ENCODE measurements around the gene BCLAF3.

Gene BCLAF3

DNA sequence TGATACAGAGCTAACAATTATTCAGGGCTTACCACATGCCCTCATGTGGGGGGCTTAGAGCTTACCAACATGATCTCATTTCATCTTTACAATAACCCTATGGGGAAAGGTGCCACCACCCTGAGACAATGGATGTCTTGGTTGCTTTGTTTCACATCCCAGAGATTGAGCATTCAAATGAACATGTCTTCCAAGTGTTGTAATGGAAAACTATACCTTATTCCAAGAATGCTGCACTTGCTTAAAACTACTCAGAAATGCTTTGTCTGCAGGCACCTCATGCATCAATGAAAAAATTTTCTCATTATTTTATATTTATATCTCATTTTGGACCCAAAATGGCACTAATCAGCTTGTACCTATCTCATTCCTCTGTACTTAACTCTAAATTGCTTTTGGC lies 34.6 kb downstream of the BCLAF3 start:
- no peak for TF ChIP-seq ZFX (IDR thresholded peaks at IDR 0.05; ENCODE audit: borderline replicate concordance)
- TF ChIP-seq, protein P1, sequence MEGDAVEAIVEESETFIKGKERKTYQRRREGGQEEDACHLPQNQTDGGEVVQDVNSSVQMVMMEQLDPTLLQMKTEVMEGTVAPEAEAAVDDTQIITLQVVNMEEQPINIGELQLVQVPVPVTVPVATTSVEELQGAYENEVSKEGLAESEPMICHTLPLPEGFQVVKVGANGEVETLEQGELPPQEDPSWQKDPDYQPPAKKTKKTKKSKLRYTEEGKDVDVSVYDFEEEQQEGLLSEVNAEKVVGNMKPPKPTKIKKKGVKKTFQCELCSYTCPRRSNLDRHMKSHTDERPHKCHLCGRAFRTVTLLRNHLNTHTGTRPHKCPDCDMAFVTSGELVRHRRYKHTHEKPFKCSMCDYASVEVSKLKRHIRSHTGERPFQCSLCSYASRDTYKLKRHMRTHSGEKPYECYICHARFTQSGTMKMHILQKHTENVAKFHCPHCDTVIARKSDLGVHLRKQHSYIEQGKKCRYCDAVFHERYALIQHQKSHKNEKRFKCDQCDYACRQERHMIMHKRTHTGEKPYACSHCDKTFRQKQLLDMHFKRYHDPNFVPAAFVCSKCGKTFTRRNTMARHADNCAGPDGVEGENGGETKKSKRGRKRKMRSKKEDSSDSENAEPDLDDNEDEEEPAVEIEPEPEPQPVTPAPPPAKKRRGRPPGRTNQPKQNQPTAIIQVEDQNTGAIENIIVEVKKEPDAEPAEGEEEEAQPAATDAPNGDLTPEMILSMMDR (IDR thresholded peaks at IDR 0.05) = no peak
- no peak overlapping the region for H3K27ac ChIP-seq

DNA sequence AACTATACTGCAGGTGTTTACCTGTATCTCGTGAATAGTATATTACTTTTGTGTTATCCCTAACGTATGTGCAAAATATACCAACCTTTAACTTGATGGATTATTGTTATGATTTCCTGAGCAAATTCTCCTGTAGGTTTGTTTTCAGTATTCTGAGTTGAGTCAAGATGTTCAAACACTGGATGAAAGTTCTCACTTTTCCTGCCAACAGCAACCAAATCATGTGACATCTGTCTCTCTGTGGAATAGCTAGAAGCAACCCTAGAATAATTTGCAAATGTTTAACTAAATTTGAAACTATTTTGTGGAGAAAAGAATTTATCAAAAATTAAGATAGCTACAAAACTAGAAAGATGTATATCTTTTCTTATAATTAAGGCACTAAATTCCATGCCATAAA lies 35.6 kb downstream of the BCLAF3 start:
- no peak overlapping the region for H3K27ac ChIP-seq
- TF ChIP-seq, protein P1 (IDR thresholded peaks at IDR 0.05) = no peak
- TF ChIP-seq ZFX (IDR thresholded peaks at IDR 0.05; ENCODE audit: borderline replicate concordance) = no peak

DNA sequence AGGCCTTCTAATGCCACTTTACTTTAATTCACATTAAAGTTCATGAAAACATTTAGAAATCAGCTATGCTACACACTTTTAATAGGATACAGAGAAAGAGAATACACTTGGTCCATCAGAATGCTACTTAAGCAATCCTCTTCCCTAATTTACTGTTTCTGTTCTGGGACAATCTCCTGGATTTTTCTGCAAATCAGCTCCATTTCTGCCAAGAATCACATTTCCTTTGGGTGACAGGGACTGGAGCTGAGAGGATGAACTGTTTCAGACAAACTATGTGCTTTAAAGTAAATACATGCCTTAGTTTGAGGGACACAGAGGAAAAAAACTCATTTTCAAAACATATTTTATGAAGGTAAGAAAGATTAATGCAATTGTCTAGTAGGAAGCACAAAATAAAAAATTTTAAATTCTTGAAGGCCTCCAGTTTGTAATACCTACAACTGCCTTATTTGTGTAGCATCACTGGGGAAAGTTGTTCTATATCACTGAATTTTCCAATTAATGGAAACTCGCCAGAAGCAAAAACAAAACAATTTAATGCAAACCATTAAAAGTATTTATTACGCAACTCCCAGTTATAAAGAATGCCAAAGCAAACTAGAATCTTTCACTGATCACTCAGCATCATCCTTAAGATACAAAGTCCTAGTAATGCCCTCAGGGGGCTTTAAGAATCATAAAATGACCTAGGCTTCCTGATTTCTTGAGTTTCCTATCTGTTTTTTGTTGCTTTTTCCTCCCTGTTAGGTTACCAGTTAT lies 36.3 kb downstream of the BCLAF3 start:
- no peak overlapping the region for H3K27ac ChIP-seq
- no peak for TF ChIP-seq ZFX (IDR thresholded peaks at IDR 0.05; ENCODE audit: borderline replicate concordance)
- TF ChIP-seq, protein P1 (IDR thresholded peaks at IDR 0.05) = no peak

DNA sequence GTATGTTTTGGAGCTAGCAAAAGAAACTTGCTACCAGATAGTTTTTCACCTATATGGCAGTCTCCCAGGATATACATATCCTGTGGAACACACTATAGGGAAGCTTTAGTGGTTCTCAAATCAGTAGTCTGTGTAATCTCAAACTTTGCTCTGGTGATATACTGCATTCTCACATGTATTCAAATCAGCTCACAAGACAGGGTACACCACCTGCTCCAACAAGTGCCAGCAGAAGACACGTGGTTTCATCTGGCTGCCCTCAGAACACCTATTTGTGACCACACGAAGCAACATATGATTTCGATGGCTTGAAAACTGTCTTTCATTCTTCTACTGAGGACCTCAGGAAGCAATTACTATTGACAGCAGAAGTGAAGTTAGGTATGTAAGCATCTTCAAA lies 37.7 kb downstream of the BCLAF3 start:
- TF ChIP-seq ZFX (IDR thresholded peaks at IDR 0.05; ENCODE audit: borderline replicate concordance) = no peak
- TF ChIP-seq, protein P1 (IDR thresholded peaks at IDR 0.05) = no peak
- H3K27ac ChIP-seq = no peak overlapping the region

DNA sequence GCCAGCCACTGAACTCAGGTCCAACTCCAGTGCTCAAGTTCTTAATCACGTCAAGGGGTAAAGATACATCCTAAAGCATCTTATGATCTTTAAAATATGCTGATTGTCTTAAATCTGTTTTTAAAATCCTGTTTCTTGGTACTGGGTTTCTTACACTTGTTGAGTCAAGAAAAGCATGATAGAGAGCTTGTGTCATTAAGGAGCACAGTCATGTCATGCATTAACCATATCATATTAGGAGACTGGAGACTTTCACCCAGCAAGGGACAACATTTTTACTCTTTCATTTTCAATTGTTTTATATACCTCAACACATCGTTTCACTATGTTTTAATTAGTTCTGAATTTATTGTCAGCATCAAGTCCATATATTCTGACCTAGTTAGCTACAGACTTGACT lies 41.5 kb downstream of the BCLAF3 start:
- TF ChIP-seq, protein P1 (IDR thresholded peaks at IDR 0.05) = no peak
- TF ChIP-seq ZFX (IDR thresholded peaks at IDR 0.05; ENCODE audit: borderline replicate concordance) = no peak
- no peak overlapping the region for H3K27ac ChIP-seq

DNA sequence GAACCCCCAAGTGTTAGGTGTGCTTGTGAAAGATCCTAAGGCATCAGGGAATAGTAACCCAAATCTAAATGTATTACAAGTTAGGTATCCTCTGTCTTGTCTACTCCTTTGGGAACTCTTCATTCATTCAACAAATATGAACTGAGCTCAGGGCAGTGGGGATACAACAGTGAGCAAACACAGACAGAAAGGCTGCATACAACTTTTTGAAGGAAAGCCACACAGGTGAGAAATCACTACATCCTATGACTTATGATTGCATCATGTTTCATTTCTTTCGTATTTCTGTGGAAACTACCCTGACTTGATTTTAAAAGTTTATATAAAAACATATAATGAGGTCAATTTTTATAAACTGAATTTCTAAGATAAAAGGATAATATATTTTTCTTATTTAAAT lies 43.2 kb downstream of the BCLAF3 start:
- no peak overlapping the region for H3K27ac ChIP-seq
- TF ChIP-seq ZFX (IDR thresholded peaks at IDR 0.05; ENCODE audit: borderline replicate concordance) = no peak
- TF ChIP-seq, protein P1 (IDR thresholded peaks at IDR 0.05) = no peak
